H54 (cell line): Measurements from ENCODE around the gene FLNA.

ENCODE experiments used
- DNase-seq: peaks from one replicate; pipeline ENCODE4 v3.0.0; 2011; ENCODE audit warnings: low spot score, mixed read lengths; ENCODE audit not compliant: insufficient read length
- FAIRE-seq: peaks from 3 replicates; lab custom pipeline; 2011; peaks lifted over from hg19 to GRCh38; lab: Jason Lieb, UNC
- POLR2A ChIP-seq: IDR thresholded peaks from 2 replicates; pipeline ENCODE4 v1.6.1; 2011; ENCODE audit warnings: low read depth, mild to moderate bottlenecking, low read length

The FLNA gene

GRCh38 chrX:154329294-154329693 lies 45.1 kb downstream of the FLNA start:
- TF ChIP-seq POLR2A, result no peak
- FAIRE-seq (no peak), DNase-seq (no peak)

- DNase-seq, result no peak
- no peak for TF ChIP-seq POLR2A
- no peak for FAIRE-seq
Measured at GRCh38 chrX:154328646-154329045, 45.8 kb downstream of the FLNA start.

GRCh38 chrX:154327038-154327820 lies 47.2 kb downstream of the FLNA start:
- DNase-seq (no peak), FAIRE-seq (no peak)
- no peak for TF ChIP-seq POLR2A

- DNase-seq, result no peak
- TF ChIP-seq POLR2A, result no peak
- FAIRE-seq, result no peak
Measured at GRCh38 chrX:154325541-154325940, 48.9 kb downstream of the FLNA start.

- DNase-seq (no peak), FAIRE-seq (no peak)
- no peak for TF ChIP-seq POLR2A
Measured at GRCh38 chrX:154323537-154323936, 50.9 kb downstream of the FLNA start.

- FAIRE-seq (no peak), DNase-seq (no peak)
- TF ChIP-seq POLR2A, result no peak
Measured at GRCh38 chrX:154322890-154323289, 51.5 kb downstream of the FLNA start.

- no peak for DNase-seq
- FAIRE-seq, result no peak
Measured at GRCh38 chrX:154321594-154321993, 52.8 kb downstream of the FLNA start.

GRCh38 chrX:154321152-154321551 lies 53.3 kb downstream of the FLNA start:
- no peak for FAIRE-seq
- no peak for TF ChIP-seq POLR2A
- DNase-seq, result no peak

More at GRCh38 chrX:154321594-154321993, 52.8 kb downstream of the FLNA start:
- no peak for TF ChIP-seq POLR2A

GRCh38 chrX:154320406-154320805 lies 54.0 kb downstream of the FLNA start:
- TF ChIP-seq POLR2A, result no peak
- DNase-seq (no peak), FAIRE-seq (no peak)

- no peak for TF ChIP-seq POLR2A
- FAIRE-seq (no peak), DNase-seq (no peak)
Measured at GRCh38 chrX:154317391-154317995, 56.9 kb downstream of the FLNA start.

GRCh38 chrX:154315416-154315815 lies 59.0 kb downstream of the FLNA start:
- no peak for DNase-seq
- no peak for TF ChIP-seq POLR2A
- no peak for FAIRE-seq

- no peak for TF ChIP-seq POLR2A
- no peak for DNase-seq
- FAIRE-seq, result no peak
Measured at GRCh38 chrX:154313147-154313546, 61.3 kb downstream of the FLNA start.

- TF ChIP-seq POLR2A, result no peak
- FAIRE-seq, result no peak
- DNase-seq, result no peak
Measured at GRCh38 chrX:154312116-154312515, 62.3 kb downstream of the FLNA start.

- DNase-seq, result no peak
- no peak for TF ChIP-seq POLR2A
- no peak for FAIRE-seq
Measured at GRCh38 chrX:154310616-154311536, 63.6 kb downstream of the FLNA start.
